Neural cell (in vitro differentiated cells): ENCODE measurements around the gene NBPF6.

Experiments
- POLR2AphosphoS5 ChIP-seq: IDR thresholded peaks from 2 replicates; pipeline ENCODE4 v1.6.1; 2012
- SMC3 ChIP-seq: fragments of 450-650 bp; conservative IDR thresholded peaks from 2 replicates; pipeline ENCODE4 v1.6.1; 2014; ENCODE audit warnings: antibody characterized with exemption, mild to moderate bottlenecking, moderate library complexity; ENCODE audit not compliant: poor library complexity
- TF ChIP-seq, protein P1 (sequence below): fragments of 450-650 bp; IDR thresholded peaks from 2 replicates; pipeline ENCODE4 v1.5.1; 2014; ENCODE audit warnings: antibody characterized with exemption, mild to moderate bottlenecking, moderate library complexity; ENCODE audit not compliant: poor library complexity, severe bottlenecking

DNA sequence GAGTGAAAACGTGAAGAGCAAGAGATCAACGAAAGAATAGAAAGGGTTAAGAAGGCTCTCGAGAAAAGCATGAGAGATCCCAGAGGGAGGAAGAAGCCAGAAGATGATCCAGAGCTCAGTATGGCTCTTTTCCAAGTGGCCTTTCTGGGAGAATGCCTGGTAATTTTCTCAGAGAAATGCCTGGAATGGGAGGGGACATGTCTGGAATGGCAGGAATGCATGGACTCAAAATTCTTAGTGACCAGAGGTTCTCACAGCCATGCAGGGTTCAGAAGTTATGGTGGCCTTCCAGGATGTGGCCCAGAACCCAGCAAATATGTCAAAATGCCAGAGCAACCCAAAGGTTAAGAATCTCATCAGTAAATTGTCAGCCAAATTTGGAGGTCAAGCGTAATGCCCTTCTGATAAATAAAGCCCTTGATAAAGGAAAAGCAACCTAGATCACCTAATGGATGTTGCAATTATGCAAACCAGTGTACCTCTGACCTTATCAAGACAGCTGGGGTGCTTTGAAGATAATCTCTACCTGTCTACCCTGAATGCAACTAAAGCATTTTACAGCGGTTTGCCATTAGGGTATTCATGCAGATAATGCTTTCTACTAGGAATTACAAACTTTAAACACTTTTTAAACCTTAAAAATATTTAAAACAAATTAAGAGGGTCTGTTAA lies 53.1 kb downstream of the NBPF6 start:
- TF ChIP-seq POLR2AphosphoS5 (no peak), SMC3 (no peak)
- TF ChIP-seq, protein P1, sequence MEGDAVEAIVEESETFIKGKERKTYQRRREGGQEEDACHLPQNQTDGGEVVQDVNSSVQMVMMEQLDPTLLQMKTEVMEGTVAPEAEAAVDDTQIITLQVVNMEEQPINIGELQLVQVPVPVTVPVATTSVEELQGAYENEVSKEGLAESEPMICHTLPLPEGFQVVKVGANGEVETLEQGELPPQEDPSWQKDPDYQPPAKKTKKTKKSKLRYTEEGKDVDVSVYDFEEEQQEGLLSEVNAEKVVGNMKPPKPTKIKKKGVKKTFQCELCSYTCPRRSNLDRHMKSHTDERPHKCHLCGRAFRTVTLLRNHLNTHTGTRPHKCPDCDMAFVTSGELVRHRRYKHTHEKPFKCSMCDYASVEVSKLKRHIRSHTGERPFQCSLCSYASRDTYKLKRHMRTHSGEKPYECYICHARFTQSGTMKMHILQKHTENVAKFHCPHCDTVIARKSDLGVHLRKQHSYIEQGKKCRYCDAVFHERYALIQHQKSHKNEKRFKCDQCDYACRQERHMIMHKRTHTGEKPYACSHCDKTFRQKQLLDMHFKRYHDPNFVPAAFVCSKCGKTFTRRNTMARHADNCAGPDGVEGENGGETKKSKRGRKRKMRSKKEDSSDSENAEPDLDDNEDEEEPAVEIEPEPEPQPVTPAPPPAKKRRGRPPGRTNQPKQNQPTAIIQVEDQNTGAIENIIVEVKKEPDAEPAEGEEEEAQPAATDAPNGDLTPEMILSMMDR = no peak
